Measurements from ENCODE around the gene GREB1. TPM values are rescaled to one million over a fixed set of nuclear protein-coding genes. Genes with fewer than 3 reads are reported as not detected.

The GREB1 gene
- total RNA-seq, 1 experiment from 2014 or later, result 6.2 TPM

DNA sequence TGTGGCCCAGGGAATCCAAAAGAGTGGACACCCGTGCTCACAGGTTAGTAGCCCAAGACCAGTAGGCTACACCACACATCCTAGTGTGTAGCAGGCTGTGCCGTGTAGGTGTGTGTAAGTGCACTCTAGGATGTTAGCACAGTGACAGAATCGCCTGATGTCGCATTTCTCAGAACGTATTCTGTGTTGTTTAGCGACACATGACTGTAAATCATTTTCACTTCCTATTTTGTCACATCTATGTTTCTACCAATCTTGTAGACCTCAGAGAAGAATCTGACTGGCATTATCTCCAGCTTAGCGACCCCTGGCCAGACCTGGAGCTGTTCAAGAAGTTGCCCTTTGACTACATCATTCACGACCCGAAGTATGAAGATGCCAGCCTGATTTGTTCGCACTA lies 91.0 kb downstream of the GREB1 start:
- Histone ChIP-seq H3K9me3 (ENCODE audit: control insufficient read depth in 1 of 2, insufficient read depth in 1 of 2, low read depth in 1 of 2, low read length in 2 of 2) (no peaks in the 10 kb centered on the region), H3K79me2 (ENCODE audit: insufficient read depth, low read length) (no peaks in the 10 kb centered on the region), H3K9me2 (ENCODE audit: insufficient read depth) (no peaks in the 10 kb centered on the region), H3K4me3 (replicated peaks in 1 of 2; ENCODE audit: low read depth in 1 of 2, low read length in 2 of 2) (no peak overlapping the region), H3K36me3 (ENCODE audit: control insufficient read depth in 1 of 2, insufficient read depth in 2 of 2, low read length in 2 of 2) (no peaks in the 10 kb centered on the region), H3K27me3 (ENCODE audit: insufficient read depth, low read length) (no peaks in the 10 kb centered on the region), H2AFZ (ENCODE audit: low read depth, low read length, poor library complexity, severe bottlenecking) (no peak overlapping the region), H3K9ac (ENCODE audit: low read length) (no peak overlapping the region), H3K4me1 (ENCODE audit: control insufficient read depth in 1 of 2, insufficient read depth in 2 of 2, low read length in 2 of 2) (no peaks in the 10 kb centered on the region), H3K27ac (ENCODE audit: low read depth, low read length) (no peak overlapping the region), H3K4me2 (ENCODE audit: low read length) (no peak overlapping the region), H4K20me1 (ENCODE audit: insufficient read depth) (no peaks in the 10 kb centered on the region)
- ATAC-seq (no peak), DNase-seq (ENCODE audit: low read depth, low spot score) (no peak)
- intact Hi-C loops (cut with micrococcal nuclease), result no loop called here
- POLR2A ChIA-PET, result no interaction called here
- RAD21 ChIA-PET (ENCODE audit: low non-redundant PET in 1 of 2, low total read pairs in 2 of 2, uncharacterized antibody in 2 of 2, unreplicated experiment in 2 of 2), result no interaction called here
- no TSS peak for BruUV-seq (replicated peaks)
- CTCF ChIA-PET, result no interaction called here
- TF ChIP-seq SRF (IDR thresholded peaks at IDR 0.05; ENCODE audit: low read depth), result no peak
- no peak for TF ChIP-seq RAD21 (IDR thresholded peaks at IDR 0.05; ENCODE audit: low read depth)
- no peak for TF ChIP-seq ZFX (IDR thresholded peaks at IDR 0.05)
- no peak for TF ChIP-seq ELF1 (IDR thresholded peaks at IDR 0.05; ENCODE audit: borderline replicate concordance, low read depth)
- TF ChIP-seq JUND (IDR thresholded peaks at IDR 0.05), result no peak
- TF ChIP-seq EGR1 (IDR thresholded peaks at IDR 0.05; ENCODE audit: low read depth), result no peak
- no peak for TF ChIP-seq POLR2AphosphoS5 (IDR thresholded peaks at IDR 0.05; ENCODE audit: low read depth, low read length)
- TF ChIP-seq TCF7L2 (IDR thresholded peaks at IDR 0.05; ENCODE audit: borderline replicate concordance, extremely low read depth, insufficient read depth, insufficient read length), result no peak
- TF ChIP-seq, protein P1, sequence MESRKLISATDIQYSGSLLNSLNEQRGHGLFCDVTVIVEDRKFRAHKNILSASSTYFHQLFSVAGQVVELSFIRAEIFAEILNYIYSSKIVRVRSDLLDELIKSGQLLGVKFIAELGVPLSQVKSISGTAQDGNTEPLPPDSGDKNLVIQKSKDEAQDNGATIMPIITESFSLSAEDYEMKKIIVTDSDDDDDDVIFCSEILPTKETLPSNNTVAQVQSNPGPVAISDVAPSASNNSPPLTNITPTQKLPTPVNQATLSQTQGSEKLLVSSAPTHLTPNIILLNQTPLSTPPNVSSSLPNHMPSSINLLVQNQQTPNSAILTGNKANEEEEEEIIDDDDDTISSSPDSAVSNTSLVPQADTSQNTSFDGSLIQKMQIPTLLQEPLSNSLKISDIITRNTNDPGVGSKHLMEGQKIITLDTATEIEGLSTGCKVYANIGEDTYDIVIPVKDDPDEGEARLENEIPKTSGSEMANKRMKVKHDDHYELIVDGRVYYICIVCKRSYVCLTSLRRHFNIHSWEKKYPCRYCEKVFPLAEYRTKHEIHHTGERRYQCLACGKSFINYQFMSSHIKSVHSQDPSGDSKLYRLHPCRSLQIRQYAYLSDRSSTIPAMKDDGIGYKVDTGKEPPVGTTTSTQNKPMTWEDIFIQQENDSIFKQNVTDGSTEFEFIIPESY (IDR thresholded peaks at IDR 0.05; ENCODE audit: extremely low read depth, insufficient replicate concordance, low read length), result no peak
- TF ChIP-seq SIN3A (IDR thresholded peaks at IDR 0.05; ENCODE audit: low read depth), result no peak
- TF ChIP-seq FOSL1 (IDR thresholded peaks at IDR 0.05; ENCODE audit: low read depth), result no peak
- no peak for TF ChIP-seq YY1 (IDR thresholded peaks at IDR 0.05; ENCODE audit: extremely low read depth, insufficient replicate concordance, low read depth, low read length)
- TF ChIP-seq, protein P2, sequence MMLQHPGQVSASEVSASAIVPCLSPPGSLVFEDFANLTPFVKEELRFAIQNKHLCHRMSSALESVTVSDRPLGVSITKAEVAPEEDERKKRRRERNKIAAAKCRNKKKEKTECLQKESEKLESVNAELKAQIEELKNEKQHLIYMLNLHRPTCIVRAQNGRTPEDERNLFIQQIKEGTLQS (IDR thresholded peaks at IDR 0.05), result no peak
- TF ChIP-seq ZNF274 (IDR thresholded peaks at IDR 0.05; ENCODE audit: low read depth, low read length), result no peak
- TF ChIP-seq, protein P3, sequence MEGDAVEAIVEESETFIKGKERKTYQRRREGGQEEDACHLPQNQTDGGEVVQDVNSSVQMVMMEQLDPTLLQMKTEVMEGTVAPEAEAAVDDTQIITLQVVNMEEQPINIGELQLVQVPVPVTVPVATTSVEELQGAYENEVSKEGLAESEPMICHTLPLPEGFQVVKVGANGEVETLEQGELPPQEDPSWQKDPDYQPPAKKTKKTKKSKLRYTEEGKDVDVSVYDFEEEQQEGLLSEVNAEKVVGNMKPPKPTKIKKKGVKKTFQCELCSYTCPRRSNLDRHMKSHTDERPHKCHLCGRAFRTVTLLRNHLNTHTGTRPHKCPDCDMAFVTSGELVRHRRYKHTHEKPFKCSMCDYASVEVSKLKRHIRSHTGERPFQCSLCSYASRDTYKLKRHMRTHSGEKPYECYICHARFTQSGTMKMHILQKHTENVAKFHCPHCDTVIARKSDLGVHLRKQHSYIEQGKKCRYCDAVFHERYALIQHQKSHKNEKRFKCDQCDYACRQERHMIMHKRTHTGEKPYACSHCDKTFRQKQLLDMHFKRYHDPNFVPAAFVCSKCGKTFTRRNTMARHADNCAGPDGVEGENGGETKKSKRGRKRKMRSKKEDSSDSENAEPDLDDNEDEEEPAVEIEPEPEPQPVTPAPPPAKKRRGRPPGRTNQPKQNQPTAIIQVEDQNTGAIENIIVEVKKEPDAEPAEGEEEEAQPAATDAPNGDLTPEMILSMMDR (IDR thresholded peaks at IDR 0.05 in 2 of 3, conservative IDR thresholded peaks at IDR 0.05 in 1 of 3; ENCODE audit: borderline replicate concordance in 1 of 3, insufficient read depth in 1 of 3, low read depth in 2 of 3, low read length in 2 of 3), result no peak
- TF ChIP-seq CBX3 (IDR thresholded peaks at IDR 0.05; ENCODE audit: low read depth), result no peak
- no peak for TF ChIP-seq CEBPB (IDR thresholded peaks at IDR 0.05; ENCODE audit: low read depth)
- TF ChIP-seq POLR2A (IDR thresholded peaks at IDR 0.05; ENCODE audit: borderline replicate concordance, extremely low read depth, insufficient read depth, insufficient read length), result no peak
- TF ChIP-seq, protein P4, sequence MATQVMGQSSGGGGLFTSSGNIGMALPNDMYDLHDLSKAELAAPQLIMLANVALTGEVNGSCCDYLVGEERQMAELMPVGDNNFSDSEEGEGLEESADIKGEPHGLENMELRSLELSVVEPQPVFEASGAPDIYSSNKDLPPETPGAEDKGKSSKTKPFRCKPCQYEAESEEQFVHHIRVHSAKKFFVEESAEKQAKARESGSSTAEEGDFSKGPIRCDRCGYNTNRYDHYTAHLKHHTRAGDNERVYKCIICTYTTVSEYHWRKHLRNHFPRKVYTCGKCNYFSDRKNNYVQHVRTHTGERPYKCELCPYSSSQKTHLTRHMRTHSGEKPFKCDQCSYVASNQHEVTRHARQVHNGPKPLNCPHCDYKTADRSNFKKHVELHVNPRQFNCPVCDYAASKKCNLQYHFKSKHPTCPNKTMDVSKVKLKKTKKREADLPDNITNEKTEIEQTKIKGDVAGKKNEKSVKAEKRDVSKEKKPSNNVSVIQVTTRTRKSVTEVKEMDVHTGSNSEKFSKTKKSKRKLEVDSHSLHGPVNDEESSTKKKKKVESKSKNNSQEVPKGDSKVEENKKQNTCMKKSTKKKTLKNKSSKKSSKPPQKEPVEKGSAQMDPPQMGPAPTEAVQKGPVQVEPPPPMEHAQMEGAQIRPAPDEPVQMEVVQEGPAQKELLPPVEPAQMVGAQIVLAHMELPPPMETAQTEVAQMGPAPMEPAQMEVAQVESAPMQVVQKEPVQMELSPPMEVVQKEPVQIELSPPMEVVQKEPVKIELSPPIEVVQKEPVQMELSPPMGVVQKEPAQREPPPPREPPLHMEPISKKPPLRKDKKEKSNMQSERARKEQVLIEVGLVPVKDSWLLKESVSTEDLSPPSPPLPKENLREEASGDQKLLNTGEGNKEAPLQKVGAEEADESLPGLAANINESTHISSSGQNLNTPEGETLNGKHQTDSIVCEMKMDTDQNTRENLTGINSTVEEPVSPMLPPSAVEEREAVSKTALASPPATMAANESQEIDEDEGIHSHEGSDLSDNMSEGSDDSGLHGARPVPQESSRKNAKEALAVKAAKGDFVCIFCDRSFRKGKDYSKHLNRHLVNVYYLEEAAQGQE (IDR thresholded peaks at IDR 0.05; ENCODE audit: low read depth), result no peak
